RPMI8226 (cell line): ENCODE data around the gene CDC42EP2.

ENCODE experiments used
- DNase-seq: peaks from one replicate; pipeline ENCODE4 v3.0.0-alpha.2; 2015

Gene CDC42EP2

DNA sequence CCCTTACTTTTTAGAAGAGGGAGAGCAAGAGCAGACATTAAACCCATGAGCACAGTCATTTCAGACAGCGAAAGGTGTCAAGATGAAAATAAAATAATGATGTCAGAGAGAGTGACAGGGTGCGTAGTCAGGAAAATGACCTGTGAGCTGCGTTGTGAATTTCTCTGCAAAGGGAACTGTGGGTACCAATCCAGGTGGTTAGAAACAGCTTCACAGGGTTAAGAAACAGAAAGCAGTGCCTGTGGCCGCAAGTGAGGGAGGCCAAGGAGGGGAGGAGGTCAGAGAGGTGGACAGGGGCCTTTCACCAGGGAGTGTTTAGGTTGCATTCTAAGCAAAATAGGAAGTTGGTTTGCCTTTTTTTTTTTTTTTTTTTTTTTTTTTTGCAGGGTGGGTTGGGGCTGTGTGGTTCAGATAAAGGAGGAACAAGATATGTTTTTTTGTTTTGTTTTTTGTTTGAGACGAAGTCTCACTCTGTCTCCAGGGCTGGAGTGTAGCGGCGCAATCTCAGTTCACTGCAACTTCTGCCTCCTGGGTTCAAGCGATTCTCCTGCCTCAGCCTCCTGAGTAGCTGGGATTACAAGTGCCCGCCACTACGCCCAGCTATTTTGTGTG is 47.8 kb downstream of the CDC42EP2 start:
- peak; percentile 73 for DNase-seq

DNA sequence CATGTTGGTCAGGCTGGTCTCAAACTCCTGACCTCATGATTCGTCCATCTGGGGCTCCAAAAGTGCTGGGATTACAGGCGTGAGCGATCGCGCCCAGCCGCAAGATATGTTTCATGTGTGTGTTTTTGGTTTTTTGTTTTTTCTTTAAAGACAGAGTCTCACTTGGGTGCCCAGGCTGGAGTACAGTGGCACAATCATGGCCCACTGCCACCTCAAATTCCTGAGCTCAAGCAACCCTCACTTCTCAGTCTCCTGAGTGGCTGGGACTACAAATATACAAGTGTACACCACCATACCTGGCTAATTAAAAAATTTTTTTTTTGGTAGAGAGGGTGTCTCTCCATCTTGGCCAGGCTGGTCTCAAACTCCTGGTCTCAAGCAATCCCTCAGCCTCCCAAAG is 48.3 kb downstream of the CDC42EP2 start:
- DNase-seq, result peak; percentile 27

DNA sequence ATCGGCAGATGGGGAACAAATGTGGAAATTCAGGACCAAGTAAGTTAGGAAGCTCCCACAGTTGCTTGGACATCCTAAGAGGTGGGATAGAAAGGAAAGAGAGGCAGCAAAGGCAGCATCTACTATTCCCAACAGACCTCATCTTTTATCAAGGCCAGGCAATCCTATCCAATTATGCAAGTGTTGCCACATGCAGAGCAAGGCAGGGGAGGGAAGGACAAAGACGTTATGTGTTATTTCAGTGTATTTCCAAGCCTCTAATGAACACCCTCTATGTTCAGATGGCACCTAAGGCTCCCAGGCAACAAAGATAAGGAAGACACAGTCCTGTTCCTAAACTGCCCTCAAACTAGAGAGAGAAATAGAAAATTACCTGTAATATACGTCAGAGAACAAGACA is 49.1 kb downstream of the CDC42EP2 start:
- no peak for DNase-seq

DNA sequence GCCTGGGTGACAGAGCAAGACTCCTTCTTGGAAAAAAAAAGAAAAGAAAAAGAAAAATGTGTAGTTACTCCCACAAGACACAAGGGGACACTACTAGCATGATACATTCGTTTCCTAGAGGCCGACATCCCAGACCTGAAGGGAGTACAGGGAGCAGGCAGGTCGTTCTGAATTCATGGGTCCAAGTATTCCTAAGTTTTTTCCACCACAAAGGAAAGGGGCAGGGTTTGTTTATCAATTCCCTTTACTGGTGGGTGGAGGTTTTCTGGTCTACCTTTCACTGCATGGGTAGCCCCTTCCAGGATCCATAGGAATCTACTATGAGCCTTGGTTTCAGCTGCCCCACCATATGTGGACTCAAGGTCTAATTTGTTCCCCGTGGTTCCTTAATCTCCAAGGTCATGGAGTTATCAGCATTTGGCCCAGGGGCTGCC is 51.7 kb downstream of the CDC42EP2 start:
- DNase-seq, result peak; percentile 73

DNA sequence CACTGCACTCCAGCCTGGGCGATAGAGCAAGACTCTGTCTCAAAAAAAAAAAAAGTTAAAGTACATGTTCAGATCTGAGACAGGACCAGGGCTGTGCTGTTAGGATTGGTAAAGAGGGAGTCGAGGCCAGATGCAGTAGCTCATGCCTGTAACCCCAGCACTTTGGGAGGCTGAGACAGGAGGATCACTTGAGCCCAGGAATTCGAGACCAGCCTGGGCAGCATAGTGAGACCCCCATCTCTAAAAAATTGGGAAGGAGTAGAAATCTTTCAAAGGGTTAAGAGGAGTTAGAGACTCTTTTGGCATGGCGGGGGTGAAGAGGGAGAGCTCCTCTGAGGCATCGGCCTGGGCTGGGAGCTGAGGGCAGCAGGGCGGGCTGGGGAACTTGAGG is 56.0 kb downstream of the CDC42EP2 start:
- no peak for DNase-seq
